GM19351 (cell line): ENCODE results near the gene MAGEA9B.
"Not testable (repeated sequence)": the region's sequence is repeated elsewhere in the genome, so short reads cannot be mapped to it uniquely, and the experiment has no call there.

ENCODE experiments used
- ATAC-seq: cut with Tn5 transposase; IDR thresholded peaks from one replicate; pipeline ENCODE4 v1.9.1; 2021; ENCODE audit warnings: mild to moderate bottlenecking, moderate library complexity; ENCODE audit not compliant: unreplicated experiment

The MAGEA9B gene

GRCh38 chrX:149587359-149587758 lies at the start of gene MAGEA9B:
Gene MAGEA9B, minus strand, starts transcription at chrX:149587459. Its CDS starts 4,280 bp downstream, at chrX:149583179.
- not testable (repeated sequence) for ATAC-seq

- no peak for ATAC-seq
These were observed 46.3 kb upstream of the MAGEA9B start for GRCh38 chrX:149633511-149633910.

GRCh38 chrX:149631234-149632165 lies 44.2 kb upstream of the MAGEA9B start, which contains the start of gene TMEM185A:
Gene TMEM185A, minus strand, starts transcription at chrX:149631792. Its CDS starts 212 bp downstream, at chrX:149631580.
- peak; percentile 89 for ATAC-seq

GRCh38 chrX:149630681-149631233 lies 43.5 kb upstream of the MAGEA9B start:
- ATAC-seq = no peak

- no peak for ATAC-seq
These were observed 42.6 kb upstream of the MAGEA9B start for GRCh38 chrX:149629730-149630387.

GRCh38 chrX:149628768-149629167 lies 41.5 kb upstream of the MAGEA9B start:
- ATAC-seq = no peak

GRCh38 chrX:149628280-149628679 lies 41.0 kb upstream of the MAGEA9B start:
- no peak for ATAC-seq

- ATAC-seq = not testable (repeated sequence)
These were observed 39.6 kb upstream of the MAGEA9B start for GRCh38 chrX:149626829-149627228.

- not testable (repeated sequence) for ATAC-seq
These were observed 32.4 kb upstream of the MAGEA9B start for GRCh38 chrX:149619662-149620061.

- ATAC-seq = no peak
These were observed 31.6 kb upstream of the MAGEA9B start for GRCh38 chrX:149618871-149619270.

- ATAC-seq = no peak
These were observed 24.4 kb upstream of the MAGEA9B start for GRCh38 chrX:149611623-149612175.

- no peak for ATAC-seq
These were observed 23.3 kb upstream of the MAGEA9B start for GRCh38 chrX:149610511-149610910.

- no peak for ATAC-seq
These were observed 20.4 kb upstream of the MAGEA9B start for GRCh38 chrX:149607699-149608098.

- not testable (repeated sequence) for ATAC-seq
These were observed 18.1 kb upstream of the MAGEA9B start for GRCh38 chrX:149605248-149605885.

- not testable (repeated sequence) for ATAC-seq
These were observed 11.3 kb upstream of the MAGEA9B start for GRCh38 chrX:149598603-149599002.

GRCh38 chrX:149595943-149596342 lies 8.7 kb upstream of the MAGEA9B start:
- ATAC-seq = not testable (repeated sequence)

- ATAC-seq = not testable (repeated sequence)
These were observed 8.0 kb upstream of the MAGEA9B start, which contains the start of gene HSFX2 for GRCh38 chrX:149595214-149595613. Gene HSFX2, minus strand, starts transcription at chrX:149595314. Its CDS starts 614 bp downstream, at chrX:149594700.

- ATAC-seq = not testable (repeated sequence)
These were observed 3.7 kb upstream of the MAGEA9B start for GRCh38 chrX:149590993-149591392.

- ATAC-seq = not testable (repeated sequence)
These were observed 1.6 kb downstream of the MAGEA9B start for GRCh38 chrX:149585631-149586030.

GRCh38 chrX:149573456-149573855 lies 13.8 kb downstream of the MAGEA9B start:
- peak; percentile 99 for ATAC-seq
